ENCODE data around the gene PRR33.
A peak's percentile ranks its signal among the peaks of the same experiment; 100 is the strongest.

Gene PRR33

DNA sequence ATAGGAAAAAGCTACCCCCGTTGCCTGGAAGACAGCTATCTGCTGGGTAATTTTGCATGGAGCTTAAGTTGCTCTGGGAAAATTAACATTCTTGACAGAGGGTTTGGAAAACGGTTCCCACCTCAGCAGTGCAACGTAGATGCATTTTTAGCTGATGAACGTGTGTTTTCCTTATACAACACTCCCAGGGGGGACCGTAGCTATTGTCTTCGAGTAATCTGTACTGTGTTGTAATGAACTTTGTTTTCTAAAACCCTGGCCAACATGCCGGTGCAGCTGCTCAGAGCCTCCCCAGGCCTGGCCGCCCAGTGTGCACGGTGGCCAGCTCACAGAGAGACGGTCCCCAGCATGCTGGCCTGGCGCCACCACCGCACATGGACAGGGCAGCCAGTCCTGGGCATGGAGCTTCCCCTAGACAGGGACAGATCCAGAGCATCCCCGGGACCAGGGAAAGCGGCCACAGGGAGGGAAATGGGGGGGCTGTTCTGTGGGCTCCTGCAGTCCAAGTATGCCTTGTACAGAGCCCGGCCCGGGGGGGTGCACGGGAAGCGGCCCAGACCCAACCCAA lies 30.0 kb upstream of the PRR33 start:
- Histone ChIP-seq H3K4me1 (ENCODE audit: insufficient read depth, poor library complexity, severe bottlenecking) (peaks cover 5% of the 10 kb centered on the region), H3K27ac (ENCODE audit: poor library complexity, severe bottlenecking) (no peak overlapping the region), H3K9me3 (ENCODE audit: severe bottlenecking) (no peaks in the 10 kb centered on the region), H3K36me3 (ENCODE audit: low read depth) (no peaks in the 10 kb centered on the region), H3K27me3 (ENCODE audit: insufficient read depth, poor library complexity, severe bottlenecking) (no peaks in the 10 kb centered on the region), H3K4me3 (ENCODE audit: severe bottlenecking) (no peak overlapping the region)
- TF ChIP-seq CTCF (IDR thresholded peaks at IDR 0.05; ENCODE audit: poor library complexity, severe bottlenecking) = no peak
- DNase-seq (ENCODE audit: low spot score) (peak; percentile 64), ATAC-seq (ENCODE audit: low read depth) (no peak)

DNA sequence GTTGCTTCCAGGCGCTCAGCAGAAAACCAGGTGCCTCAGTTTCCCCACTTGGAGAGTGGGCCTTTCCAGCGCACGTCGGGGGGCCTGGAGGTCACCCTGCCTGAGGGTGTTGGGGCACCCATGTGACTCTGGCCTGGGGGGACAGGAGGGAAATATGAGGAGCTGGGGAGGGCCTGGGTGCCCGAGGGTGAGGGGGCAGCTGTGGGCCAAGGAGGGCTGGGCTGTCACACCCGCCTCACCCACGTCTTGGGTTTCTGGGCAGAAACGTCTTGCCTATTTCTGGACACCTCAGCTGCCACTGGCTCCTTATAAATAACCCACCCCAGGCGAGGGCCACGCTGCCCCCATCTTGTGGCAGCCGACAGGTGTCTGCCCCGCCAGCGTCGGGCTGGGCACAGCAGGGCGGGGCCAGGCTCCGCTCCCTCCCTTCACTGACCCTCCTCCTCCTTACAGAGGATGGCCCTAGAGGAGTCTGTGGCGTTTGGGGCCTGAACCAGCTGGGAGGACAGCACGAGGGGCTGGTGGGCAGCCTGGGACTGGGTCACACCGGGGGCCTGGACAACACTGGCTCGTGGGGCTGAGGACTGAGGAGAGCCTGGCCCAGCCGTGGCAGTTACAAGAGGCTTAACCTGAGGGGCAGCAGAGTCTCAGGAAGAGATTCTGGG lies 29.3 kb upstream of the PRR33 start:
- no peaks in the 10 kb centered on the region for H3K36me3 ChIP-seq (ENCODE audit: low read depth)
- H3K4me3 ChIP-seq (ENCODE audit: severe bottlenecking) = no peak overlapping the region
- ATAC-seq (ENCODE audit: low read depth) = no peak
- no peaks in the 10 kb centered on the region for H3K9me3 ChIP-seq (ENCODE audit: severe bottlenecking)
- TF ChIP-seq CTCF (IDR thresholded peaks at IDR 0.05; ENCODE audit: poor library complexity, severe bottlenecking) = no peak
- DNase-seq (ENCODE audit: low spot score) = peak; percentile 44
- H3K4me1 ChIP-seq (ENCODE audit: insufficient read depth, poor library complexity, severe bottlenecking) = peaks cover 3% of the 10 kb centered on the region
- H3K27ac ChIP-seq (ENCODE audit: poor library complexity, severe bottlenecking) = no peak overlapping the region
- H3K27me3 ChIP-seq (ENCODE audit: insufficient read depth, poor library complexity, severe bottlenecking) = no peaks in the 10 kb centered on the region

- peak; percentile 34 for DNase-seq (ENCODE audit: low spot score)
- no peak for TF ChIP-seq CTCF (IDR thresholded peaks at IDR 0.05; ENCODE audit: poor library complexity, severe bottlenecking)
- Histone ChIP-seq H3K4me3 (ENCODE audit: severe bottlenecking) (no peak overlapping the region), H3K9me3 (ENCODE audit: severe bottlenecking) (no peaks in the 10 kb centered on the region), H3K36me3 (ENCODE audit: low read depth) (no peaks in the 10 kb centered on the region), H3K27ac (ENCODE audit: poor library complexity, severe bottlenecking) (no peak overlapping the region), H3K4me1 (ENCODE audit: insufficient read depth, poor library complexity, severe bottlenecking) (peaks cover 3% of the 10 kb centered on the region), H3K27me3 (ENCODE audit: insufficient read depth, poor library complexity, severe bottlenecking) (no peaks in the 10 kb centered on the region)
- no peak for ATAC-seq (ENCODE audit: low read depth)
Measured at GRCh38 chr11:1920128-1920908, 28.6 kb upstream of the PRR33 start.

- H3K27me3 ChIP-seq (ENCODE audit: insufficient read depth, poor library complexity, severe bottlenecking) = no peaks in the 10 kb centered on the region
- peaks cover 3% of the 10 kb centered on the region for H3K4me1 ChIP-seq (ENCODE audit: insufficient read depth, poor library complexity, severe bottlenecking)
- H3K36me3 ChIP-seq (ENCODE audit: low read depth) = no peaks in the 10 kb centered on the region
- H3K4me3 ChIP-seq (ENCODE audit: severe bottlenecking) = no peak within 1 kb of the TSS
- TF ChIP-seq CTCF (IDR thresholded peaks at IDR 0.05; ENCODE audit: poor library complexity, severe bottlenecking) = no peak
- peak; percentile 51 for DNase-seq (ENCODE audit: low spot score)
- no peak for ATAC-seq (ENCODE audit: low read depth)
- no peak within 1 kb of the TSS for H3K27ac ChIP-seq (ENCODE audit: poor library complexity, severe bottlenecking)
- no peaks in the 10 kb centered on the region for H3K9me3 ChIP-seq (ENCODE audit: severe bottlenecking)
Measured at GRCh38 chr11:1919391-1920127, 27.9 kb upstream of the PRR33 start, which contains the start of gene TNNT3. Gene TNNT3 (plus strand): TSS chr11:1919703. CDS start chr11:1922875, 3,172 bp downstream.
